A549 (cell line): ENCODE measurements around the gene PLEKHA4. TPM values are rescaled to one million over a fixed set of nuclear protein-coding genes. Genes with fewer than 3 reads are reported as not detected.
A peak's percentile ranks its signal among the peaks of the same experiment; 100 is the strongest.

Experiments used
- ATAC-seq, 2 experiments: fragments of 200-7000 bp in 1 of 2; fragments of >200 bp in 1 of 2; cut with Nextera tagmentation in 1 of 2; cut with Tn5 transposase in 1 of 2; 3 replicates each; pipeline versions ENCODE4 v1.8.0 to v1.9.1; 2018 to 2020; ENCODE audit warnings: mild to moderate bottlenecking in 1 of 2, moderate library complexity in 1 of 2
- CTCF ChIA-PET: fragments of 300-600 bp; sonication (Branson Sonifier 250); formaldehyde crosslinking; extraction: SDS; loops from one replicate; lab custom pipeline; 2021; ENCODE audit warnings: antibody characterized with exemption, inconsistent platforms; lab: Yijun Ruan, JAX
- POLR2A ChIA-PET: fragments of 350-600 bp; formaldehyde crosslinking; extraction: SDS; loops from one replicate; lab custom pipeline; 2021; ENCODE audit warnings: antibody characterized with exemption, inconsistent platforms; lab: Yijun Ruan, JAX
- DNase-seq, 2 experiments: peaks; one replicate each; pipeline versions ENCODE4 v3.0.0 to v3.0.0-alpha.2; 2011 to 2016; ENCODE audit warnings: low read depth in 1 of 2, low spot score in 1 of 2
- FAIRE-seq: peaks from 2 replicates; lab custom pipeline; 2011; peaks lifted over from hg19 to GRCh38; lab: Jason Lieb, UNC
- H3K27ac ChIP-seq, 2 experiments: fragments of >200 bp; sonication (Bioruptor Twin); formaldehyde crosslinking; 3 replicates each; pipeline ENCODE4 v1.5.1; 2016 to 2017
- H3K4me1 ChIP-seq: fragments of >200 bp; sonication (Bioruptor Twin); formaldehyde crosslinking; 3 replicates; pipeline ENCODE4 v1.6.1; 2016
- H3K4me2 ChIP-seq: fragments of >200 bp; sonication (Bioruptor Twin); formaldehyde crosslinking; 3 replicates; pipeline ENCODE4 v1.6.1; 2016
- H3K4me3 ChIP-seq: fragments of >200 bp; sonication (Bioruptor Twin); formaldehyde crosslinking; 3 replicates; pipeline ENCODE4 v1.5.1; 2016
- H3K9me3 ChIP-seq: fragments of >200 bp; sonication (Bioruptor Twin); formaldehyde crosslinking; 3 replicates; pipeline ENCODE4 v1.6.1; 2016
- EP300 ChIP-seq, 2 experiments: fragments of >200 bp; sonication (Bioruptor Twin); formaldehyde crosslinking; IDR thresholded peaks; 2 replicates in 1 of 2; 3 replicates in 1 of 2; pipeline ENCODE4 v1.6.1; 2016 to 2017
- HOXA7 ChIP-seq: fragments of 250-450 bp; sonication (Bioruptor Pico); IDR thresholded peaks from 2 replicates; pipeline ENCODE4 v1.5.0; 2020; ENCODE audit warnings: mild to moderate bottlenecking, moderate library complexity
- MAZ ChIP-seq: fragments of 150-350 bp; IDR thresholded peaks from 2 replicates; pipeline ENCODE4 v1.6.1; 2014; ENCODE audit warnings: antibody characterized with exemption, low read depth, low read length, borderline replicate concordance
- NR3C1 ChIP-seq: fragments of >200 bp; sonication (Bioruptor Twin); formaldehyde crosslinking; IDR thresholded peaks from 3 replicates; pipeline ENCODE4 v1.6.1; 2017
- PHF8 ChIP-seq: fragments of 200-600 bp; sonication (generic); IDR thresholded peaks from 2 replicates; pipeline ENCODE4 v1.6.1; 2016; ENCODE audit warnings: low read depth, mild to moderate bottlenecking, antibody characterized with exemption, moderate library complexity, borderline replicate concordance
- POLR2AphosphoS2 ChIP-seq: conservative IDR thresholded peaks from 2 replicates; pipeline ENCODE4 v1.6.1; 2012; ENCODE audit warnings: low read length, improper control_type of control experiment, inconsistent platforms
- RAD21 ChIP-seq, 2 experiments: fragments of >200 bp in 1 of 2; sonication (Bioruptor Twin) in 1 of 2; formaldehyde crosslinking in 1 of 2; IDR thresholded peaks in 1 of 2; conservative IDR thresholded peaks in 1 of 2; 2 replicates in 1 of 2; 3 replicates in 1 of 2; pipeline ENCODE4 v1.6.1; 2012 to 2018; ENCODE audit warnings: inconsistent platforms in 1 of 2
- REST ChIP-seq: fragments of 200-600 bp; sonication (generic); IDR thresholded peaks from 2 replicates; pipeline ENCODE4 v1.6.1; 2016; ENCODE audit warnings: antibody characterized with exemption, mild to moderate bottlenecking, moderate library complexity
- SMC3 ChIP-seq: fragments of >200 bp; sonication (Bioruptor Twin); formaldehyde crosslinking; IDR thresholded peaks from 3 replicates; pipeline ENCODE4 v1.6.1; 2018; ENCODE audit warnings: inconsistent platforms
- WGBS: methylation state at CpG from one replicate; pipeline ENCODE4 v1.1.6; 2017; ENCODE audit errors: missing lambda C conversion rate; 5-methylcytosine and 5-hydroxymethylcytosine counted together
- polyA plus RNA-seq, 4 experiments: library from polyadenylated mRNA; depleted of rRNA in 3 of 4; stranded (reverse); fragments of >200 nt; fragmentation: RNase III in 1 of 4; extraction: RNeasy Plus Mini Kit Qiagen cat#74134 plus additional on column Dnase treatment in 1 of 4; gene quantifications; 2 replicates in 3 of 4; 3 replicates in 1 of 4; pipeline ENCODE4 v1.2.3, GENCODE V29; 2011 to 2017
- TF ChIP-seq, protein P1 (sequence below): fragments of 450-650 bp; IDR thresholded peaks from 2 replicates; pipeline ENCODE4 v1.6.1; 2014; ENCODE audit warnings: antibody characterized with exemption
- TF ChIP-seq, protein P2 (sequence below): fragments of >200 bp; sonication (Bioruptor Twin); formaldehyde crosslinking; IDR thresholded peaks from 3 replicates; pipeline ENCODE4 v1.5.1; 2016
- TF ChIP-seq, protein P3 (sequence below): IDR thresholded peaks from 2 replicates; pipeline ENCODE4 v1.6.1; 2012; ENCODE audit warnings: low read depth, borderline replicate concordance

Gene PLEKHA4
- polyA plus RNA-seq, 2 of the 4 experiments (the other 2 are of a cell fraction): 0.34 to 0.46 TPM

GRCh38 chr19:48844472-48844871, 23.9 kb downstream of the PLEKHA4 start:
- ChIA-PET CTCF (interaction anchor here (1.1 to 24.1 kb wide), 17 partner anchors 8 to 262 kb away, joined by 3 to 927 read pairs (median 21); partner anchors contain the start of genes GYS1, HSD17B14, IZUMO1 and PLEKHA4), POLR2A (interaction anchor here (0.6 to 2.9 kb wide), 5 partner anchors 25 to 276 kb away, joined by 3 to 15 read pairs (median 5); partner anchors contain the start of gene PPP1R15A)
- no peaks in the 10 kb centered on the region for H3K4me1 ChIP-seq
- peak; percentile 18 for FAIRE-seq
- H3K27ac ChIP-seq: no peak overlapping the region
- WGBS: 53% methylated on average over 2 of the region's 2 CpGs
- no peak for TF ChIP-seq POLR2AphosphoS2
- TF ChIP-seq, protein P1, sequence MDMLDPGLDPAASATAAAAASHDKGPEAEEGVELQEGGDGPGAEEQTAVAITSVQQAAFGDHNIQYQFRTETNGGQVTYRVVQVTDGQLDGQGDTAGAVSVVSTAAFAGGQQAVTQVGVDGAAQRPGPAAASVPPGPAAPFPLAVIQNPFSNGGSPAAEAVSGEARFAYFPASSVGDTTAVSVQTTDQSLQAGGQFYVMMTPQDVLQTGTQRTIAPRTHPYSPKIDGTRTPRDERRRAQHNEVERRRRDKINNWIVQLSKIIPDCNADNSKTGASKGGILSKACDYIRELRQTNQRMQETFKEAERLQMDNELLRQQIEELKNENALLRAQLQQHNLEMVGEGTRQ: peak; percentile 66
- H3K4me2 ChIP-seq: no peak overlapping the region
- peak; percentile 70 to 92 for DNase-seq
- H3K9me3 ChIP-seq: no peaks in the 10 kb centered on the region
- ATAC-seq: peak; percentile 67 to 83; a peak in 4 of 6 replicates
- H3K4me3 ChIP-seq: no peak overlapping the region

DNA sequence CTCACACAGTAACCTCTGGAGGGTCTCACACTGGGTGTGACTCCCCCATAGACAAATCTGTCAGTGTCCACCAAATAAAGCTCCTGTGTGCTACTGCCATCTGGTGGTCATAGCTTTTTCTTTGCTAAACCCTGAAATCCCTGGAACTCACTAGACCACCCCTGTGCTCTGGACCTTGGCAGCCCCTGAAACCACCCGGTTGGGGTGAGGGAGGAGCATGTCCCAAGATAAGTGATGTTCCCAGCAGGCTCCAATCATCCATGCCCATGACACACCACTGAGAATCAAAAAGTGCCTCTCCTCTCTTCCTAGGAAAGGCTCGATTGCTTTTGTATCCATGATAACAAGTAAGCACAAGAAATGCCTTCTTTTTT, 25.6 kb downstream of the PLEKHA4 start:
- no peak overlapping the region for H3K4me2 ChIP-seq
- ChIA-PET POLR2A (interaction anchor here (1.0 to 2.2 kb wide), 4 partner anchors 30 to 128 kb away, joined by 3 to 17 read pairs (median 4); partner anchors contain the start of genes BAX and PPP1R15A), CTCF (interaction anchor here (0.6 to 24.1 kb wide), 66 partner anchors 10 to 1496 kb away, joined by 3 to 927 read pairs (median 6); partner anchors contain the start of genes BAX, BCAT2, CA11 and GYS1)
- 0 out of 3 replicates have a peak, but pooled peaks cover under 1% of the 10 kb centered on the region for H3K4me1 ChIP-seq
- TF ChIP-seq, protein P2, sequence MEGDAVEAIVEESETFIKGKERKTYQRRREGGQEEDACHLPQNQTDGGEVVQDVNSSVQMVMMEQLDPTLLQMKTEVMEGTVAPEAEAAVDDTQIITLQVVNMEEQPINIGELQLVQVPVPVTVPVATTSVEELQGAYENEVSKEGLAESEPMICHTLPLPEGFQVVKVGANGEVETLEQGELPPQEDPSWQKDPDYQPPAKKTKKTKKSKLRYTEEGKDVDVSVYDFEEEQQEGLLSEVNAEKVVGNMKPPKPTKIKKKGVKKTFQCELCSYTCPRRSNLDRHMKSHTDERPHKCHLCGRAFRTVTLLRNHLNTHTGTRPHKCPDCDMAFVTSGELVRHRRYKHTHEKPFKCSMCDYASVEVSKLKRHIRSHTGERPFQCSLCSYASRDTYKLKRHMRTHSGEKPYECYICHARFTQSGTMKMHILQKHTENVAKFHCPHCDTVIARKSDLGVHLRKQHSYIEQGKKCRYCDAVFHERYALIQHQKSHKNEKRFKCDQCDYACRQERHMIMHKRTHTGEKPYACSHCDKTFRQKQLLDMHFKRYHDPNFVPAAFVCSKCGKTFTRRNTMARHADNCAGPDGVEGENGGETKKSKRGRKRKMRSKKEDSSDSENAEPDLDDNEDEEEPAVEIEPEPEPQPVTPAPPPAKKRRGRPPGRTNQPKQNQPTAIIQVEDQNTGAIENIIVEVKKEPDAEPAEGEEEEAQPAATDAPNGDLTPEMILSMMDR: peak; percentile 97
- no peak for TF ChIP-seq PHF8
- TF ChIP-seq SMC3: peak; percentile 94
- peak; percentile 86 to 89 for TF ChIP-seq RAD21 (conservative IDR thresholded peaks at IDR 0.05 in 1 of 2, IDR thresholded peaks at IDR 0.05 in 1 of 2)
- H3K27ac ChIP-seq: no peak overlapping the region
- ATAC-seq (peak; percentile 75 to 82), FAIRE-seq (no peak), DNase-seq (peak; percentile 48 to 71)
- H3K9me3 ChIP-seq: no peaks in the 10 kb centered on the region
- no peak overlapping the region for H3K4me3 ChIP-seq
- 47% methylated on average over 2 of the region's 2 CpGs for WGBS

GRCh38 chr19:48841571-48841970, 26.8 kb downstream of the PLEKHA4 start:
- ATAC-seq (no peak), FAIRE-seq (no peak), DNase-seq (no peak)
- POLR2A ChIA-PET: interaction anchor here (2.2 kb wide), 1 partner anchor 31 kb away, joined by 17 read pairs; the partner anchor contains the start of gene PPP1R15A
- CTCF ChIA-PET: interaction anchor here (0.6 to 24.1 kb wide), 32 partner anchors 9 to 196 kb away, joined by 3 to 927 read pairs (median 9); partner anchors contain the start of genes BAX, BCAT2, CA11 and GYS1
- Histone ChIP-seq H3K4me3 (no peak overlapping the region), H3K9me3 (no peaks in the 10 kb centered on the region), H3K27ac (no peak overlapping the region), H3K4me1 (0 out of 3 replicates have a peak, but pooled peaks cover 3% of the 10 kb centered on the region), H3K4me2 (no peak overlapping the region)
- 85% methylated on average over 6 of the region's 6 CpGs for WGBS
- TF ChIP-seq MAZ (no peak), REST (no peak), HOXA7 (CRISPR knock-in tag) (no peak), EP300 (IDR thresholded peaks at IDR 0.05) (no peak), NR3C1 (no peak)
- TF ChIP-seq, protein P3, sequence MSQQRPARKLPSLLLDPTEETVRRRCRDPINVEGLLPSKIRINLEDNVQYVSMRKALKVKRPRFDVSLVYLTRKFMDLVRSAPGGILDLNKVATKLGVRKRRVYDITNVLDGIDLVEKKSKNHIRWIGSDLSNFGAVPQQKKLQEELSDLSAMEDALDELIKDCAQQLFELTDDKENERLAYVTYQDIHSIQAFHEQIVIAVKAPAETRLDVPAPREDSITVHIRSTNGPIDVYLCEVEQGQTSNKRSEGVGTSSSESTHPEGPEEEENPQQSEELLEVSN: no peak
